H1 (cell line): Measurements from ENCODE around the gene RNASE9. TPM values are rescaled to one million over a fixed set of nuclear protein-coding genes. Genes with fewer than 3 reads are reported as not detected.
"Not testable (repeated sequence)": the region's sequence is repeated elsewhere in the genome, so short reads cannot be mapped to it uniquely, and the experiment has no call there.

ENCODE experiments used
- CTCF ChIA-PET: fragments of 300-600 bp; sonication (Branson Sonifier 250); formaldehyde crosslinking; loops from one replicate; lab custom pipeline; 2021; ENCODE audit not compliant: partially characterized antibody; lab: Charles Lee
- POLR2A ChIA-PET: fragments of 300-600 bp; sonication (Branson Sonifier 250); formaldehyde crosslinking; loops from one replicate; lab custom pipeline; 2021; ENCODE audit warnings: inconsistent platforms; ENCODE audit not compliant: partially characterized antibody; lab: Charles Lee
- DNase-seq, 2 experiments: peaks; one replicate each; pipeline versions ENCODE4 v3.0.0 to v3.0.0-alpha.2; 2010 to 2022; ENCODE audit warnings: low spot score in 2 of 2, low read depth in 1 of 2, mixed read lengths in 1 of 2
- FAIRE-seq: peaks from 2 replicates; lab custom pipeline; 2011; peaks lifted over from hg19 to GRCh38; lab: Jason Lieb, UNC
- H2AFZ ChIP-seq: 2 replicates; pipeline ENCODE4 v1.8.1; 2012; ENCODE audit warnings: low read length, inconsistent platforms
- H2AK5ac ChIP-seq: 2 replicates; pipeline ENCODE4 v1.6.1; 2013; ENCODE audit warnings: low read depth, low read length
- H2BK120ac ChIP-seq: replicated peaks from 2 replicates; pipeline ENCODE3; 2013; ENCODE audit warnings: low read depth, low read length, inconsistent platforms
- H2BK12ac ChIP-seq: 2 replicates; pipeline ENCODE4 v1.6.1; 2013; ENCODE audit warnings: low read depth, low read length
- H2BK15ac ChIP-seq: 2 replicates; pipeline ENCODE4 v1.6.1; 2013; ENCODE audit warnings: low read length
- H2BK20ac ChIP-seq: 2 replicates; pipeline ENCODE4 v1.6.1; 2013; ENCODE audit warnings: low read length
- H2BK5ac ChIP-seq: 2 replicates; pipeline ENCODE4 v1.6.1; 2013; ENCODE audit warnings: low read depth, low read length
- H3K14ac ChIP-seq: 2 replicates; pipeline ENCODE4 v1.6.1; 2013; ENCODE audit warnings: inconsistent platforms; ENCODE audit not compliant: insufficient read length
- H3K18ac ChIP-seq: 2 replicates; pipeline ENCODE4 v1.6.1; 2013; ENCODE audit warnings: low read length; ENCODE audit errors: extremely low read depth
- H3K23ac ChIP-seq: 2 replicates; pipeline ENCODE4 v1.6.1; 2013; ENCODE audit warnings: inconsistent platforms; ENCODE audit not compliant: insufficient read length
- H3K23me2 ChIP-seq: 2 replicates; pipeline ENCODE4 v1.6.1; 2013; ENCODE audit warnings: low read depth, low read length
- H3K27ac ChIP-seq: 2 replicates; pipeline ENCODE4 v1.6.1; 2011; ENCODE audit warnings: low read depth, low read length, inconsistent platforms
- H3K27me3 ChIP-seq, 4 experiments: replicated peaks in 1 of 4; 1 replicate in 1 of 4; 2 replicates in 3 of 4; pipeline versions ENCODE4 v1.6.1 to v1.8.1; 2011 to 2013; ENCODE audit warnings: low read length in 3 of 4, mild to moderate bottlenecking in 3 of 4, inconsistent platforms in 2 of 4, mixed read lengths in 2 of 4, moderate library complexity in 1 of 4; ENCODE audit not compliant: control insufficient read depth in 3 of 4, insufficient read depth in 3 of 4; ENCODE audit errors: extremely low read depth in 1 of 4
- H3K36me3 ChIP-seq, 4 experiments: 2 replicates each; pipeline versions ENCODE4 v1.6.1 to v1.8.1; 2011 to 2013; ENCODE audit warnings: mild to moderate bottlenecking in 4 of 4, low read length in 3 of 4, moderate library complexity in 2 of 4, control low read depth in 1 of 4, inconsistent platforms in 1 of 4; ENCODE audit not compliant: insufficient read depth in 4 of 4, control insufficient read depth in 2 of 4
- H3K4ac ChIP-seq: replicated peaks from 2 replicates; pipeline ENCODE3; 2013; ENCODE audit warnings: low read length, low read depth, mixed read lengths, inconsistent platforms; ENCODE audit not compliant: insufficient read length
- H3K4me1 ChIP-seq, 4 experiments: replicated peaks in 1 of 4; 1 replicate in 1 of 4; 2 replicates in 3 of 4; pipeline versions ENCODE4 v1.6.1 to v1.8.1; 2011 to 2013; ENCODE audit warnings: low read length in 3 of 4, inconsistent platforms in 2 of 4, mixed read lengths in 1 of 4; ENCODE audit not compliant: insufficient read depth in 4 of 4, control insufficient read depth in 3 of 4
- H3K4me2 ChIP-seq, 2 experiments: 2 replicates each; pipeline versions ENCODE4 v1.6.1 to v1.8.1; 2011 to 2013; ENCODE audit warnings: low read depth in 2 of 2, low read length in 2 of 2, control low read depth in 1 of 2, inconsistent platforms in 1 of 2, mild to moderate bottlenecking in 1 of 2; ENCODE audit not compliant: insufficient read depth in 1 of 2
- H3K4me3 ChIP-seq, 4 experiments: fragments of 200-600, 300-600 bp in 1 of 4; sonication (generic), shearing (Covaris generic), sonication (Bioruptor Twin) in 1 of 4; 2 replicates each; pipeline versions ENCODE4 v1.5.1 to v1.8.1; 2011 to 2016; ENCODE audit warnings: low read length in 4 of 4, low read depth in 3 of 4, control low read depth in 2 of 4, inconsistent platforms in 2 of 4, mild to moderate bottlenecking in 2 of 4, mixed read lengths in 1 of 4, moderate library complexity in 1 of 4; ENCODE audit not compliant: insufficient read depth in 2 of 4; ENCODE audit errors: extremely low read depth in 1 of 4
- H3K56ac ChIP-seq: replicated peaks from 2 replicates; pipeline ENCODE3; 2013; ENCODE audit warnings: low read depth, mild to moderate bottlenecking, mixed read lengths, low read length, inconsistent platforms; ENCODE audit not compliant: insufficient read length
- H3K79me1 ChIP-seq: 2 replicates; pipeline ENCODE4 v1.6.1; 2013; ENCODE audit warnings: low read depth, low read length, control low read depth
- H3K79me2 ChIP-seq, 2 experiments: 2 replicates each; pipeline versions ENCODE4 v1.6.1 to v1.8.1; 2012 to 2013; ENCODE audit warnings: low read length in 2 of 2, mild to moderate bottlenecking in 2 of 2, inconsistent platforms in 1 of 2; ENCODE audit not compliant: insufficient read depth in 2 of 2, control insufficient read depth in 1 of 2
- H3K9ac ChIP-seq, 4 experiments: replicated peaks in 1 of 4; 1 replicate in 1 of 4; 2 replicates in 3 of 4; pipeline versions ENCODE4 v1.6.1 to v1.8.1; 2011 to 2013; ENCODE audit warnings: low read depth in 3 of 4, low read length in 3 of 4, control low read depth in 2 of 4, mild to moderate bottlenecking in 2 of 4, moderate library complexity in 2 of 4, inconsistent platforms in 1 of 4; ENCODE audit errors: extremely low read depth in 1 of 4
- H3K9me3 ChIP-seq, 2 experiments: 2 replicates each; pipeline versions ENCODE4 v1.6.1 to v1.8.1; 2012 to 2013; ENCODE audit warnings: mild to moderate bottlenecking in 2 of 2, moderate library complexity in 2 of 2, control low read depth in 1 of 2, inconsistent platforms in 1 of 2, low read depth in 1 of 2, low read length in 1 of 2, mixed read lengths in 1 of 2; ENCODE audit not compliant: insufficient read depth in 2 of 2
- H4K20me1 ChIP-seq, 2 experiments: replicated peaks in 1 of 2; 2 replicates each; pipeline versions ENCODE3 to v1.8.1; 2011 to 2013; ENCODE audit warnings: inconsistent platforms in 2 of 2, low read length in 2 of 2, mild to moderate bottlenecking in 1 of 2; ENCODE audit not compliant: insufficient read depth in 2 of 2, control insufficient read depth in 1 of 2
- H4K5ac ChIP-seq: 2 replicates; pipeline ENCODE4 v1.6.1; 2013; ENCODE audit warnings: low read length, low read depth, mixed read lengths, inconsistent platforms; ENCODE audit not compliant: insufficient read length
- H4K8ac ChIP-seq: 2 replicates; pipeline ENCODE4 v1.8.0; 2013; ENCODE audit warnings: mild to moderate bottlenecking, moderate library complexity, low read length, inconsistent platforms; ENCODE audit not compliant: insufficient read depth; ENCODE audit errors: extremely low read depth
- H4K91ac ChIP-seq: replicated peaks from 2 replicates; pipeline ENCODE3; 2013; ENCODE audit warnings: low read length, mixed read lengths, inconsistent platforms; ENCODE audit not compliant: insufficient read length
- SP1 ChIP-seq: IDR thresholded peaks from 2 replicates; pipeline ENCODE4 v1.6.1; 2011; ENCODE audit warnings: low read depth, low read length
- ZNF274 ChIP-seq: IDR thresholded peaks from 2 replicates; pipeline ENCODE4 v1.7.0; 2012; ENCODE audit warnings: low read length, borderline replicate concordance; ENCODE audit errors: extremely low read depth
- WGBS, 2 experiments: shearing (Covaris generic) in 1 of 2; methylation state at CpG; one replicate each; pipeline versions ENCODE4 v1.1.6 to v1.1.7; 2013 to 2015; ENCODE audit warnings: low lambda C conversion rate in 2 of 2, mixed read lengths in 2 of 2, inconsistent platforms in 1 of 2, low coverage in 1 of 2, missing lambda C conversion rate in 1 of 2; ENCODE audit not compliant: insufficient replicate concordance in 2 of 2, insufficient coverage in 1 of 2, insufficient read length in 1 of 2; ENCODE audit errors: extremely low coverage in 1 of 2, missing lambda C conversion rate in 1 of 2; 5-methylcytosine and 5-hydroxymethylcytosine counted together
- polyA plus RNA-seq, 7 experiments: library from polyadenylated mRNA; depleted of rRNA in 3 of 7; stranded (reverse) in 5 of 7; unstranded in 2 of 7; fragments of >200 nt in 5 of 7; fragments of 200-250 nt in 2 of 7; gene quantifications; 1 replicate in 5 of 7; 2 replicates in 1 of 7; 4 replicates in 1 of 7; pipeline versions ENCODE4 v1.2.1 to v1.2.3, GENCODE V29; 2011 to 2013; ENCODE audit warnings: missing spikeins in 2 of 7, mixed read lengths in 2 of 7
- total RNA-seq: library from RNA; stranded (reverse); fragmentation: NEBNext Ultra II Directional; extraction: Animal tissue kit (Norgen Biotek cat#: 25700); gene quantifications from 2 replicates; pipeline ENCODE4 v1.2.1, GENCODE V29; 2021

Gene RNASE9
- total and polyA plus RNA-seq, 2 of the 8 experiments (the other 6 are each of a cell fraction or from before 2014, with no cell fraction given): 0.06 TPM; not detected in 1

- WGBS, 2 experiments: 90% methylated on average over 3 of the region's 3 CpGs; no CpG with 5 or more reads in 1 of the 2 experiments
Measured at GRCh38 chr14:20568393-20568792, 7.5 kb upstream of the RNASE9 start.

GRCh38 chr14:20567199-20567598 lies 6.4 kb upstream of the RNASE9 start:
- peaks cover 16 to 17% of the 10 kb centered on the region in 2 experiments for H3K9me3 ChIP-seq
- H3K9ac ChIP-seq, H3K4me2 ChIP-seq, H4K91ac ChIP-seq, H3K79me2 ChIP-seq, H2BK12ac ChIP-seq, H2BK5ac ChIP-seq, H3K23ac ChIP-seq, H3K14ac ChIP-seq, H4K20me1 ChIP-seq, H3K56ac ChIP-seq, H3K4ac ChIP-seq, H2AFZ ChIP-seq, H3K4me3 ChIP-seq, H4K5ac ChIP-seq, DNase-seq, H2BK120ac ChIP-seq, POLR2A ChIA-PET, H3K27ac ChIP-seq, H2AK5ac ChIP-seq, H3K36me3 ChIP-seq, H3K27me3 ChIP-seq, H3K23me2 ChIP-seq, CTCF ChIA-PET, H3K79me1 ChIP-seq, FAIRE-seq, H3K4me1 ChIP-seq, H2BK20ac ChIP-seq, H3K18ac ChIP-seq, H4K8ac ChIP-seq, H2BK15ac ChIP-seq: not testable (repeated sequence)
- 86% methylated on average over 1 of the region's 1 CpG; no CpG with 5 or more reads in 1 of the 2 experiments for WGBS, 2 experiments

More at GRCh38 chr14:20568393-20568792, 7.5 kb upstream of the RNASE9 start:
- Histone ChIP-seq H3K79me2 (no peaks in the 10 kb centered on the region), H2BK12ac (no peak overlapping the region), H3K79me1 (no peaks in the 10 kb centered on the region), H2AK5ac (no peak overlapping the region), H3K4ac (no peak overlapping the region), H2AFZ (no peak overlapping the region), H4K5ac (no peak overlapping the region), H4K20me1 (no peaks in the 10 kb centered on the region), H2BK5ac (no peak overlapping the region), H4K8ac (no peak overlapping the region), H2BK15ac (no peak overlapping the region), H3K14ac (no peak overlapping the region), H3K4me1 (peaks cover 0 to 4% (median 0%) of the 10 kb centered on the region in 4 experiments; a peak in 1 of 7 replicates), H3K4me3 (no peak overlapping the region), H3K9me3 (peaks cover 16 to 17% of the 10 kb centered on the region in 2 experiments), H3K56ac (no peak overlapping the region), H3K18ac (no peak overlapping the region), H4K91ac (no peak overlapping the region), H3K9ac (no peak overlapping the region), H3K36me3 (peaks cover 0 to 2% (median 0%) of the 10 kb centered on the region in 4 experiments; a peak in 2 of 8 replicates), H3K23me2 (no peaks in the 10 kb centered on the region), H3K27me3 (no peaks in the 10 kb centered on the region), H3K23ac (no peak overlapping the region), H2BK120ac (no peak overlapping the region), H3K4me2 (no peak overlapping the region), H3K27ac (no peak overlapping the region), H2BK20ac (no peak overlapping the region)
- TF ChIP-seq SP1 (no peak), ZNF274 (peak; percentile 29; the same call in 1 of the 2 replicates)
- POLR2A ChIA-PET: interaction anchor here (1.3 kb wide), 1 partner anchor 226 kb away, joined by 4 read pairs; no protein-coding TSS in a partner anchor
- FAIRE-seq (no peak), DNase-seq (no peak)
- CTCF ChIA-PET: interaction anchor here (1.5 to 2.2 kb wide), 4 partner anchors 15 to 81 kb away, joined by 3 to 9 read pairs (median 6); no protein-coding TSS in a partner anchor
